ENCODE results near the gene DMP1.

DNA sequence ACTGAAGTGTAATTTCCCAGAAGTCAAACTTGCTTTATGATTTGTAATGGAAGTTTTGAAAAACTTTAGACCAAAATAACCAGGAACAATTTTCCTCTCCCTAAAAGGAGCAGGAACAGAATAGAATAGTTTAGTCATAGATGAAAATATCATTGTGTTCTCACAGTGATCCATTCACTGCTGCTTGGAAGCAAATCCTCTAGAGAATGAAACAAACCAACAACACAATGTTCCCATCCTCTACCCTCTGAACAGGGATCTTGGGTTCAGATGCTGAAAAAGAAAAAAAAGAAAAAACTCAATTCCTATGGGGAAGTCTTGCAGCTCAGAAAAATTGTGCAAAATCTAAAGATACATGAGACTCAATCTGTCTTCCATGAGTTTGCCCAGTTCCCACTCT lies 29.6 kb upstream of the DMP1 start:
- TF ChIP-seq EZH2phosphoT487 (IDR thresholded peaks at IDR 0.05; ENCODE audit: insufficient read depth, low read depth) (no peak), EZH2 (IDR thresholded peaks at IDR 0.05; ENCODE audit: insufficient read depth, poor library complexity, severe bottlenecking) (no peak)

Measured in GM23248 (cell line).